Measurements from ENCODE around the gene PAK1IP1.
"Not testable (repeated sequence)": the region's sequence is repeated elsewhere in the genome, so short reads cannot be mapped to it uniquely, and the experiment has no call there.

The PAK1IP1 gene, protein sequence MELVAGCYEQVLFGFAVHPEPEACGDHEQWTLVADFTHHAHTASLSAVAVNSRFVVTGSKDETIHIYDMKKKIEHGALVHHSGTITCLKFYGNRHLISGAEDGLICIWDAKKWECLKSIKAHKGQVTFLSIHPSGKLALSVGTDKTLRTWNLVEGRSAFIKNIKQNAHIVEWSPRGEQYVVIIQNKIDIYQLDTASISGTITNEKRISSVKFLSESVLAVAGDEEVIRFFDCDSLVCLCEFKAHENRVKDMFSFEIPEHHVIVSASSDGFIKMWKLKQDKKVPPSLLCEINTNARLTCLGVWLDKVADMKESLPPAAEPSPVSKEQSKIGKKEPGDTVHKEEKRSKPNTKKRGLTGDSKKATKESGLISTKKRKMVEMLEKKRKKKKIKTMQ

GRCh38 chr6:10694302-10695085, at the start of gene PAK1IP1, which contains the start of gene C6orf52:
Gene PAK1IP1, plus strand, starts transcription at chr6:10694972. Its CDS starts 14 bp downstream, at chr6:10694986.
Gene C6orf52, minus strand, starts transcription at chr6:10694616. Its CDS starts 7,066 bp downstream, at chr6:10687550.
- peak; percentile 58 for FAIRE-seq

- FAIRE-seq: no peak
Observed at GRCh38 chr6:10655508-10656055, 39.2 kb upstream of the PAK1IP1 start.

GRCh38 chr6:10658910-10659698, 35.7 kb upstream of the PAK1IP1 start:
- no peak for FAIRE-seq

DNA sequence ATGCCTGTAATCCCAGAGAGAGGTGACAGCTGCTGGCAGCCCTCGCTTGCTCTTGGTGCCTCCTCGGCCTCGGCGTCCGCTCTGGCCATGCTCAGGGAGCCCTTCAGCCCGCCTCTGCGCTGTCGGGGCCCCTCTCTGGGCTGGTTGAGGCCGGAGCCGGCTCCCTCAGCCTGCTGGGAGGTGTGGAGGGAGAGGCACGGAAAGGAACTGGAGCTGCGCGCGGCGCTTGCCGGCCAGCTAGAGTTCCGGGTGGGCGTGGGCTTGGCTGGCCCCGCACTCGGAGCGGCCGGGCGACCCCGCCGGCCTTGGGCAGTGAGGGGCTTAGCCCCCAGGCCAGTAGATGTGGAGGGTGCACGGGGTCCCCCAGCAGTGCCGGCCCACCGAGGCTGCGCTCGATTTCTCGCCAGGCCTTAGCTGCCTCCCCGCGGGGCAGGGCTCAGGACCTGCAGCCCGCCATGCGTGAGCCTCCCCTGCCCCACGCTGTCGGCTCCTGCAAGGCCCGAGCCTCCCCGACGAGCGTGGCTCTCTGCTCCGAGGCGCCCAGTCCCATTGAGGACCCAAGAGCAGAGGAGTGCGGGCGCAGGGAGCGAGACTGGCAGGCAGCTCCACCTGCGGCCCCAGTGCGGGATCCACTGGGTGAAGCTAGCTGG, 34.9 kb upstream of the PAK1IP1 start:
- FAIRE-seq: no peak

DNA sequence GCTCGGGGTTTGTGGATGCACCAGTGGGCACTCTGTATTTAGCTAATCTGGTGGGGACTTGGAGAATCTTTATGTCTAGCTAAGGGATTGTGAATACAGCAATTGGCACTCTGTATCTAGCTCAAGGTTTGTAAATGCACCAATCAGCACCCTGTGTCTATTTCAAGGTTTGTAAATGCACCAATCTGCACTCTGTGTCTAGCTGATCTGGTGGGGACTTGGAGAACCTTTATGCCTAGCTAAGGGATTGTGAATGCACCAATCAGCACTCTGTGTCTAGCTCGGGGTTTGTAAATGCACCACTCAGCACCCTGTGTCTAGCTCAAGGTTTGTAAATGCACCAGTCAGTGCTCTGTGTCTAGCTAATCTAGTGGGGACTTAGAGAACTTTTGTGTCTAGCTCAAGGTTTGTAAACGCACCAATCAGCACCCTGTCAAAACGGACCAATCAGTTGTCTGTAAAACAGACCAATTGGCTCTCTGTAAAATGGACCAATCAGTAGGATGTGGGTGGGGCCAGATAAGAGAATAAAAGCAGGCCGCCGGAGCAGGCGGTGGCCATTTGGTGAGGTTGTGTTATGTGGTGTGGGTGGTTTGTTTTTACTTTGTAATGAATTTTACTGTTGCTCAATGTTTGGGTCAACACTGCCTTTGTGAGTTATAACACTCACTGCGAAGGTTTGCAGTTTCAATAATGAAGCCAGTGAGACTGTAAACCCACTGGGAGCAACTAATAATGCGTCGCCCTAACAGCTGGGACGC, 34.2 kb upstream of the PAK1IP1 start:
- not testable (repeated sequence) for FAIRE-seq

GRCh38 chr6:10662207-10662606, 32.6 kb upstream of the PAK1IP1 start:
- no peak for FAIRE-seq

DNA sequence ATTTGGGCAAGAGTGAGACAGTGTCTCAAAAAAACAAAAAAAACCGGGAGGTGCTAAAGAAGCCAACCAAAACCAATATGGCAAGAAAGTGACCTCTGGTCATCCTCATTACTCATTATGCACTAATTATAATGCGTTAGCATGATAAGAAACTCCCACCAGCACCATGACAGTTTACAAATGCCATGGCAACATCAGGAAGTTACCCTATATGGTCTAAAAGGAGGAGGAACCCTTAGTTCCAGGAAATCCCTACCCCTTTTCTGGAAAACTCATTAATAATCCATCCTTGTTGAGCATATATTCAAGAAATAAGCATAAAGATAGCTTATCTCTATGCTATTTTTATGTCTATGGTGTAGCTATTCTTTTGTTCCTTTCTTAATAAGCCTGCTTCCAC, 32.0 kb upstream of the PAK1IP1 start:
- FAIRE-seq: no peak

GRCh38 chr6:10665595-10665994, 29.2 kb upstream of the PAK1IP1 start:
- FAIRE-seq: not testable (repeated sequence)

DNA sequence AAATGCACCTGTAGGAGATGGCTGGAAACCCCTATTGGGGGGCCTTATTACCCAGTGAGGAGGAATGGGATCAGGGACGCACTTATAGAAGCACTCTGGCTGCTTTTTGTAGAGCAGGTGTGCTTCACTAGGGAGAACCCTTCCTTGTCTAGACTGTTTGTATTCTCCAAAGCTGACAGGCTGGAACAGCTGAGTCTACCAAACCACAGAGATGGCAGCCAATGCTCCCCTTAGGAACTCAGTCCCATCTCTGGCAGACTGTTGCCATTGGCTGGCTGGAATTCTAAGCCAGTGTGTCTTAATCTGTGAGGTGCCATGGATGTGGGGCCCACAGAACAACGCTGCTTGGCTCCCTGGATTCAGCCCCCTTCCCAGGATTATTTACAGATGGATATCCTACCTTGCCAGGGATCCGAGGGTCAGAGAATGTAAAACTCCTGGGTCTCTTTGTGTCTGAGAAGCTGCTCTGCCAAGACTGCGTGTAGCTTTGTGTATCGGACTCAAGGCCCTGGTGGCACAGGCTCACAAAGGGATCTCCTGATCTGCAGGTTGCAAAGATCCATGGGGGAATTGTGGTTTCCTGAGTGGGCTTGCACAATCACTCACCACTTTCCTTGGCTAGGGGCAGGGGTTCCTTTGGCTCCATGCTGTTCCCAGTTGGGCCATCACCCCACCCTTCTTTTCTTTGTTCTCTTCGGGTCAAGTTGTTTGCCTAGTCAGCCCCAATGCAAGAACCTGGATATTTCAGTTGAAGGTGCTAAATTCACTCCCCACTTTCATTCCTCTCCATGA, 26.4 kb upstream of the PAK1IP1 start:
- FAIRE-seq: no peak

- no peak for FAIRE-seq
Observed at GRCh38 chr6:10676403-10676802, 18.4 kb upstream of the PAK1IP1 start.

DNA sequence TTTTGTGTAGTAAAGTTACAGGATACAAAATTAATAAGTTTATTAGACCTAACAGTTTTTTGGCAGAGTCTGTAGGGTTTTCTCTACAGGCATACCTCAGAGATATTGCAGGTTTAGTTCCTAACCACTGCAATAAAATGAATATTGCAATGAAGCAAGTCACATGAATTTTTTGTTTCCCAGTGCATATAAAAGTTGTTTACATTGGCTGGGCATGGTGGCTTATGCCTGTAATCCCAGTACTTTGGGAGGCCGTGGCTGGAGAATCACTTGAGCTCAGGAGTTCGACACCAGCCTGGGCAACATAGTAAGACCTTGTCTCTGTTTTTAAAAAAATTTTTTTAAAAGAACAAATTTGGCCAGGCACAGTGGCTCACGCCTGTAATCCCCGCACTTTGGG, 16.3 kb upstream of the PAK1IP1 start:
- no peak for FAIRE-seq

GRCh38 chr6:10681795-10682194, 13.0 kb upstream of the PAK1IP1 start:
- no peak for FAIRE-seq

GRCh38 chr6:10682355-10682988, 12.3 kb upstream of the PAK1IP1 start:
- no peak for FAIRE-seq

DNA sequence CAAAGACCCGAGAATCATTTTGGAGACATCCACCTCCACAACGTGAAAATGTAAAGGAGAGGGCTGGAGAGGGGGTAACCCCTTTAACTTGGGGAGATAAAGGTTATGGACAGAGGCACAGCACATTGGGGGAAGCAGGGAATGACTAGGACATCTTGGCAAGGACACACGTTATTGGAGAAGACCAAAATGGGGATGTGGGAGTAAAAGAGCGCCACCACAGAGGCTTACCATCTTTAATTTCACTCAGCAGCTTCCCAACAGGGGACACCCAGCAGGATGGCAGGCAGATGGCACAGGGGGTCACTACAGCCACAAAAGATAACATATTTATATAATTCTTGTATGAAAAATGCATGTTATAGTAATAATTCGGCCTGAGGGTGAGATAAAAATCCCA, 10.2 kb upstream of the PAK1IP1 start:
- no peak for FAIRE-seq

- no peak for FAIRE-seq
Observed at GRCh38 chr6:10685092-10685915, 9.5 kb upstream of the PAK1IP1 start.

DNA sequence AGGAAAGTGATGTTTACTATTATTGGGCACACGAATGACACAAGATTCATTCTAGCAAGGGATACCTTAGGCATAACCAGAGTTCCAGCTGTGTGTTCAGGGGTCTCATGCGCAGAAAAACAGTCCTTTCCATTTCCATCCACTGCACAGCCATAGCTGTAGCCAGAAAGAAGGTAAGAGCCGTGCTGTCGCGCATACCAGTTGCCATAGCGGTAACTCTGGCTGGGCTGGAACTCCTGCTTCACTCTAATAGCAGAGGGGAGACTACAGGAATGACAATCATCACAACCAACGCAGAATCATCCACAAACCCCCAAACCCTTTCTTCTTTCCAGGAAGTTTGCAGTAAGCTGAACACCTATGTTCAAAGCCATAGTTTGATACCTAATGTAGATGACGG, 7.9 kb upstream of the PAK1IP1 start:
- FAIRE-seq: no peak

- FAIRE-seq: no peak
Observed at GRCh38 chr6:10687582-10687981, 7.2 kb upstream of the PAK1IP1 start.

- FAIRE-seq: no peak
Observed at GRCh38 chr6:10690651-10691445, 3.9 kb upstream of the PAK1IP1 start.

Data from islet of Langerhans (tissue), 1 donor.